Endodermal cell (in vitro differentiated cells): Measurements from ENCODE around the gene BICDL2. TPM values are rescaled to one million over a fixed set of nuclear protein-coding genes. Genes with fewer than 3 reads are reported as not detected.

ENCODE experiments used
- DNase-seq: peaks from one replicate; pipeline ENCODE4 v3.0.0-alpha.2; 2017
- H3K27ac ChIP-seq: 2 replicates; pipeline ENCODE4 v1.5.1; 2013; ENCODE audit warnings: mild to moderate bottlenecking, low read depth, low read length, moderate library complexity
- H3K27me3 ChIP-seq: 2 replicates; pipeline ENCODE4 v1.6.1; 2013; ENCODE audit warnings: mild to moderate bottlenecking, low read length, moderate library complexity; ENCODE audit not compliant: insufficient read depth, control insufficient read depth, poor library complexity, severe bottlenecking
- H3K36me3 ChIP-seq: 2 replicates; pipeline ENCODE4 v1.7.0; 2013; ENCODE audit warnings: mild to moderate bottlenecking, low read length, moderate library complexity; ENCODE audit not compliant: control insufficient read depth, insufficient read depth
- H3K4me1 ChIP-seq: one replicate; pipeline ENCODE4 v1.7.0; 2013; ENCODE audit warnings: low read length; ENCODE audit not compliant: control insufficient read depth, insufficient read depth
- H3K4me3 ChIP-seq: 2 replicates; pipeline ENCODE4 v1.5.1; 2013; ENCODE audit warnings: mild to moderate bottlenecking, low read length, moderate library complexity
- H3K9ac ChIP-seq: 2 replicates; pipeline ENCODE4 v1.6.1; 2013; ENCODE audit warnings: mild to moderate bottlenecking, low read length, moderate library complexity; ENCODE audit not compliant: poor library complexity, severe bottlenecking; ENCODE audit errors: extremely low read depth
- H3K9me3 ChIP-seq: 2 replicates; pipeline ENCODE4 v1.6.1; 2013; ENCODE audit warnings: mild to moderate bottlenecking, low read length, moderate library complexity; ENCODE audit not compliant: control insufficient read depth
- H3K27ac Mint-ChIP-seq: 2 replicates; pipeline ENCODE4 v1.8.0; 2020; ENCODE audit warnings: mixed read lengths
- H3K27me3 Mint-ChIP-seq: 2 replicates; pipeline ENCODE4 v1.8.0; 2021; ENCODE audit warnings: mild to moderate bottlenecking, mixed read lengths; ENCODE audit not compliant: insufficient read depth
- H3K36me3 Mint-ChIP-seq: 2 replicates; pipeline ENCODE4 v1.8.0; 2020; ENCODE audit warnings: low read depth, mixed read lengths
- H3K4me1 Mint-ChIP-seq: 2 replicates; pipeline ENCODE4 v1.8.0; 2020; ENCODE audit warnings: mixed read lengths
- H3K4me3 Mint-ChIP-seq: 2 replicates; pipeline ENCODE4 v1.8.0; 2020; ENCODE audit warnings: mild to moderate bottlenecking, moderate library complexity, mixed read lengths
- H3K9me3 Mint-ChIP-seq: 2 replicates; pipeline ENCODE4 v1.8.0; 2020; ENCODE audit warnings: mild to moderate bottlenecking, mixed read lengths
- WGBS, 2 experiments: methylation state at CpG; one replicate each; pipeline versions ENCODE4 v1.1.5 to v1.1.7; 2013; ENCODE audit warnings: missing lambda C conversion rate in 2 of 2, mixed read lengths in 1 of 2; ENCODE audit not compliant: insufficient coverage in 1 of 2, insufficient read length in 1 of 2; 5-methylcytosine and 5-hydroxymethylcytosine counted together
- total RNA-seq, 2 donors: library from RNA; stranded (reverse); fragmentation: NEBNext Ultra II Directional in 1 of 2; extraction: Animal tissue kit (Norgen Biotek cat#: 25700) in 1 of 2; gene quantifications; 2 replicates in 1 of 2; 3 replicates in 1 of 2; pipeline ENCODE4 v1.2.1, GENCODE V29; 2021
- TF ChIP-seq, protein P1 (sequence below): fragments of 200-600 bp; sonication (generic); conservative IDR thresholded peaks from 2 replicates; pipeline ENCODE4 v1.5.0; 2021; ENCODE audit warnings: antibody characterized with exemption, mild to moderate bottlenecking

BICDL2 gene
- total RNA-seq, 2 donors from 2014 or later = 4.7 to 8.2 TPM

DNA sequence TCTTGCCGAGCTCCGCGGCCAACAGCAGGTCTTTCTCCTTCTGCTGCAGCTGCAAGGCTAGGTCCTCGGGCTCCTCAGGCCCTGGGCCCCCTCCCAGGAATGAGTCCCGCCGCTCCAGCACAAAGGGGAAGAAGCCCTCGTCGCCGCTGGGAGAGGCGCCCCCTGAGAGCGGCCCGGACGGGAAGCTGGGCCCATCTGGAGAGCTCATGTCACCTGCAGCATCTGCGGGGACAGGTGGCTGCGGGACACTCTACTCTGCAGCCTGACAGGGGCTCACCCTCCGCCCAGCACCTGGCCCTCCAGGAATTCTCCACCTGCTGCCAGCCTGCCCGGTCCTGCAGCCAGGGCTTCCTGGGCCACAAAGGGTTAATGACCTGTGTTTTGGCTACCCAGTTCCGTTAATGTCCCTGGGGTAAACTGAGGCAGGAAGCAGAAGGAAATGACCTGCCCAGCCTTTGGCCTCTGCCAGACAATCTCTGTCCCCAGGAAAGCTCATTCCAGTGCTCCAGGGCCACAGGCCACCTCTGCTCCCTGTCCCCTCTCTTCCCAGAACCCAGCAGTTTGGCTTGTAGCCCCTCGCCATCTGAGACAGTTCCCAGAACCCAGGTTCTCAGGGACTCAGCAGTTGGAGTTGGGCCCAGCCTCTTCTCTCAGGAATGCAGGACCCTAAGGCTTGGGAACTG is 1.3 kb downstream of the BICDL2 start:
- WGBS, 2 experiments = 72 to 75% methylated on average over 9 to 19 of the region's 19 CpGs
- TF ChIP-seq, protein P1, sequence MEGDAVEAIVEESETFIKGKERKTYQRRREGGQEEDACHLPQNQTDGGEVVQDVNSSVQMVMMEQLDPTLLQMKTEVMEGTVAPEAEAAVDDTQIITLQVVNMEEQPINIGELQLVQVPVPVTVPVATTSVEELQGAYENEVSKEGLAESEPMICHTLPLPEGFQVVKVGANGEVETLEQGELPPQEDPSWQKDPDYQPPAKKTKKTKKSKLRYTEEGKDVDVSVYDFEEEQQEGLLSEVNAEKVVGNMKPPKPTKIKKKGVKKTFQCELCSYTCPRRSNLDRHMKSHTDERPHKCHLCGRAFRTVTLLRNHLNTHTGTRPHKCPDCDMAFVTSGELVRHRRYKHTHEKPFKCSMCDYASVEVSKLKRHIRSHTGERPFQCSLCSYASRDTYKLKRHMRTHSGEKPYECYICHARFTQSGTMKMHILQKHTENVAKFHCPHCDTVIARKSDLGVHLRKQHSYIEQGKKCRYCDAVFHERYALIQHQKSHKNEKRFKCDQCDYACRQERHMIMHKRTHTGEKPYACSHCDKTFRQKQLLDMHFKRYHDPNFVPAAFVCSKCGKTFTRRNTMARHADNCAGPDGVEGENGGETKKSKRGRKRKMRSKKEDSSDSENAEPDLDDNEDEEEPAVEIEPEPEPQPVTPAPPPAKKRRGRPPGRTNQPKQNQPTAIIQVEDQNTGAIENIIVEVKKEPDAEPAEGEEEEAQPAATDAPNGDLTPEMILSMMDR = no peak
- DNase-seq = peak; percentile 48
- Histone ChIP-seq H3K4me1 (no peaks in the 10 kb centered on the region), H3K27ac (no peak overlapping the region), H3K27me3 (peaks cover 67% of the 10 kb centered on the region), H3K9ac (no peak overlapping the region), H3K4me3 (no peak overlapping the region), H3K9me3 (no peaks in the 10 kb centered on the region), H3K36me3 (no peaks in the 10 kb centered on the region)
- H3K36me3 Mint-ChIP-seq = peaks cover 2% of the 10 kb centered on the region
- no peak overlapping the region for H3K27ac Mint-ChIP-seq
- peak overlapping the region; percentile 49 for H3K4me3 Mint-ChIP-seq
- H3K4me1 Mint-ChIP-seq = no peaks in the 10 kb centered on the region
- no peaks in the 10 kb centered on the region for H3K9me3 Mint-ChIP-seq
- peaks cover 61% of the 10 kb centered on the region for H3K27me3 Mint-ChIP-seq

DNA sequence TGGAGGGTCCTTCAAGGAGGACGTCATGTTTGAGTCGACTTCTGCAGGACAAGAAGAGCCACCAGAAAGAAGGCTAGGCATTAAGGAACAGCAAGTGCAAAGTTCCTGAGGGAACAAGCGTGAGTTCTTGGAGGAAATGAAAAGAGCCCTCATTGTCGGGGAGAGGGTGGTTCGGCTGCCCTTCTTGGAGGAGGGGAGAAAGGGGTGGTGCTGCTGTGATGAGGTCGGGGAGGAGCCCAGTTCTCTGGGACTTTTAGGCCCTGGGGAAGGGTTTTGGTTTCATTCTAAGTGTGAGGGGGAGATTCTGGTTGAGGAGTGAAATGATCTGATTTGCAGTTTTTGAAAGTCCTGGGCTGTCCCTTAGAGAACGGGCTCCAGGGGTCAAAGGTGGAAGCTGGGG is 4.1 kb downstream of the BICDL2 start:
- Histone ChIP-seq H3K36me3 (no peaks in the 10 kb centered on the region), H3K4me1 (no peaks in the 10 kb centered on the region), H3K9me3 (no peaks in the 10 kb centered on the region), H3K27me3 (peaks cover 55% of the 10 kb centered on the region), H3K4me3 (no peak overlapping the region), H3K9ac (no peak overlapping the region), H3K27ac (no peak overlapping the region)
- TF ChIP-seq, protein P1 = no peak
- Mint-ChIP-seq H3K27ac (no peak overlapping the region), H3K27me3 (peaks cover 62% of the 10 kb centered on the region), H3K4me1 (no peaks in the 10 kb centered on the region), H3K36me3 (peaks cover 4% of the 10 kb centered on the region), H3K9me3 (no peaks in the 10 kb centered on the region), H3K4me3 (no peak overlapping the region)
- DNase-seq = no peak
- 80 to 85% methylated on average over 3 to 7 of the region's 7 CpGs for WGBS, 2 experiments

DNA sequence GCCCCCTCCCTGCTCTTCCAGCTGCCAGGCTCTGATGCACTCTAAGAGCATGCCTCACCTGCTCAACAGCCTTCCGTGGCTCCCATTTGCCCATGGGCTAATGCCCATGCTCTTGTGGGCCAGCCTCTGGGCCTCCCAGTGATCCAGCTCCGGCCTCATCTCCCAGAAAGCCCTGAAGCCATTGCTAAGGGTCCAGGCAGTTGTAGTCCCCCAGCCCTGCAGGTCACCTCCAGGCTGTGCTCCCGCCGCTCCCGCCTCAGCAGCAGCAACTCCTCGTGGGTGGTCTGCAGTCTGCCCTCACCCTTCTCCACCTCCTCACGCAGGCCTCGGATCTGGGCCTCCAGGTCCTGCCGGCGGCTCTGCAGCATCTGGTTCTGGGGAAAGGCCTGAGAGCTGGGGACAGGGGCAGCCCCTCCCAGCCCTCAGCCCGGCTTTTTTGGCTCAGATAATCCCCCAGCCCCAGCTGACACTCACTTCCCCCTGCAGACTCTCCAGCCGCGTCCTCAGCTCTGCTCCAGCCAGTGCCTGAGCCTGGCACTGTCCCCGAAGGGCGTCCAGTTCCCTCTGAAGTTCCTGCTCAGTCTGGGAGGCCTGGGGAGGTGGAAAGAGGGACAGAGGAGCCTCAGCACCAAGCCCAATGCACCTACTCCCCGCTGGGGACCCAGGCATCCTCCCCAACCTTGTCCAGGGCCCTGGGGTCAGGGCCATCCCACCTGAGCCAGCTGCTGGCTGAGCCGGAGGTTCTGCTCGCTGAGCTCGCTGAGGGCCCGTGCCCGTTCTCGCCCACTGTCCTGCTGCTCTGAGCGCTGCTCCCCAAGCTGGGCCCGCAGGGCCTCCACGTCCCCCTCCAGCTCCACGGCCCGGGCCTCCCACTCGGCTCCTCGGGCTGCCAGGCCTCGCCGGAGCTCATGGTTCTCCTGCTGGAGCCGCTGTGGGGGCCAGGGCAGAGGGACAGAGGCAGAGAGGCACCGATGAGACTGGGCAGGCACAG is 6.2 kb downstream of the BICDL2 start:
- DNase-seq = peak; percentile 47
- WGBS, 2 experiments = 83 to 92% methylated on average over 12 to 33 of the region's 33 CpGs
- H3K4me3 ChIP-seq = no peak overlapping the region
- TF ChIP-seq, protein P1 = no peak
- no peak overlapping the region for H3K27ac ChIP-seq
- no peaks in the 10 kb centered on the region for H3K4me1 ChIP-seq
- H3K9ac ChIP-seq = no peak overlapping the region
- peaks cover 49% of the 10 kb centered on the region for H3K27me3 Mint-ChIP-seq
- H3K27me3 ChIP-seq = peaks cover 34% of the 10 kb centered on the region
- H3K36me3 Mint-ChIP-seq = peaks cover 21% of the 10 kb centered on the region
- no peak overlapping the region for H3K27ac Mint-ChIP-seq
- no peaks in the 10 kb centered on the region for H3K4me1 Mint-ChIP-seq
- no peak overlapping the region for H3K4me3 Mint-ChIP-seq
- no peaks in the 10 kb centered on the region for H3K9me3 Mint-ChIP-seq
- peaks cover 19% of the 10 kb centered on the region for H3K36me3 ChIP-seq
- no peaks in the 10 kb centered on the region for H3K9me3 ChIP-seq
